PC-9 (cell line): ENCODE measurements around the gene PIKFYVE. TPM values are rescaled to one million over a fixed set of nuclear protein-coding genes. Genes with fewer than 3 reads are reported as not detected.

Experiments used
- BruUV-seq: library from RNA; stranded (reverse); fragments of 400-500 nt; replicated peaks from 2 replicates; lab custom pipeline; 2021; lab: Mats Ljungman, UMichigan
- CTCF ChIA-PET: fragments of 300-600 bp; sonication (Branson Sonifier 250); formaldehyde crosslinking; loops from one replicate; lab custom pipeline; 2022; ENCODE audit warnings: antibody characterized with exemption; lab: Charles Lee
- POLR2A ChIA-PET: fragments of 300-600 bp; sonication (Branson Sonifier 250); formaldehyde crosslinking; loops from one replicate; lab custom pipeline; 2022; ENCODE audit warnings: antibody characterized with exemption; ENCODE audit not compliant: unreplicated experiment; lab: Charles Lee
- DNase-seq, 2 experiments: peaks; one replicate each; pipeline versions ENCODE4 v3.0.0 to v3.0.0-alpha.2; 2015 to 2022; ENCODE audit warnings: mixed read lengths in 1 of 2
- H2AFZ ChIP-seq: fragments of 200-600 bp; sonication (generic); 2 replicates; pipeline ENCODE4 v1.8.1; 2017; ENCODE audit warnings: antibody characterized with exemption
- H3F3A ChIP-seq: fragments of 200-600 bp; sonication (generic); 2 replicates; pipeline ENCODE4 v1.8.1; 2017; ENCODE audit warnings: antibody characterized with exemption, mild to moderate bottlenecking, low read depth; ENCODE audit not compliant: insufficient read depth
- H3K27ac ChIP-seq: fragments of 200-600 bp; sonication (generic); 2 replicates; pipeline ENCODE4 v1.6.1; 2016; ENCODE audit warnings: mixed run types
- H3K27me3 ChIP-seq: fragments of 200-600 bp; sonication (generic); 2 replicates; pipeline ENCODE4 v1.6.1; 2016; ENCODE audit warnings: low read depth, mixed run types; ENCODE audit not compliant: insufficient read depth
- H3K36me3 ChIP-seq: fragments of 200-600 bp; sonication (generic); 2 replicates; pipeline ENCODE4 v1.6.1; 2016; ENCODE audit warnings: low read depth, mixed run types
- H3K4me1 ChIP-seq: fragments of 200-600 bp; sonication (generic); replicated peaks from 2 replicates; pipeline ENCODE4 v1.6.1; 2016; ENCODE audit warnings: mixed run types; ENCODE audit not compliant: insufficient read depth
- H3K4me2 ChIP-seq: fragments of 200-600 bp; sonication (generic); 2 replicates; pipeline ENCODE4 v1.6.1; 2017; ENCODE audit warnings: mixed run types
- H3K4me3 ChIP-seq: fragments of 200-600 bp; sonication (generic); 2 replicates; pipeline ENCODE4 v1.6.1; 2016; ENCODE audit warnings: mixed run types
- H3K79me2 ChIP-seq: fragments of 200-600 bp; sonication (generic); 2 replicates; pipeline ENCODE4 v1.6.1; 2017; ENCODE audit warnings: low read depth, mixed run types
- H3K9me2 ChIP-seq: fragments of 200-600 bp; sonication (generic); 2 replicates; pipeline ENCODE4 v1.8.1; 2017; ENCODE audit warnings: mild to moderate bottlenecking; ENCODE audit not compliant: insufficient read depth
- H3K9me3 ChIP-seq: fragments of 200-600 bp; sonication (generic); 2 replicates; pipeline ENCODE4 v1.8.1; 2016; ENCODE audit warnings: low read depth; ENCODE audit not compliant: insufficient read depth
- H4K20me1 ChIP-seq: fragments of 200-600 bp; sonication (generic); 2 replicates; pipeline ENCODE4 v1.8.1; 2017; ENCODE audit not compliant: insufficient read depth
- EZH2 ChIP-seq: fragments of 200-600 bp; sonication (generic); IDR thresholded peaks from 2 replicates; pipeline ENCODE4 v1.8.0; 2017; ENCODE audit warnings: antibody characterized with exemption, low read depth
- intact Hi-C: fragments of 100-400 bp; cut with micrococcal nuclease; formaldehyde crosslinking; loops from one replicate; pipeline ENCODE4 v1.10.0; 2022; ENCODE audit not compliant: unreplicated experiment
- total RNA-seq: library from RNA; stranded (reverse); gene quantifications from 2 replicates; pipeline ENCODE4 v1.2.3, GENCODE V29; 2021
- TF ChIP-seq, protein P1 (sequence below): fragments of 200-600 bp; sonication (generic); conservative IDR thresholded peaks from 2 replicates; pipeline ENCODE4 v1.6.1; 2017; ENCODE audit warnings: mixed run types, antibody characterized with exemption, mild to moderate bottlenecking, moderate library complexity

PIKFYVE gene
- total RNA-seq, 1 experiment from 2014 or later: 14.6 TPM

DNA sequence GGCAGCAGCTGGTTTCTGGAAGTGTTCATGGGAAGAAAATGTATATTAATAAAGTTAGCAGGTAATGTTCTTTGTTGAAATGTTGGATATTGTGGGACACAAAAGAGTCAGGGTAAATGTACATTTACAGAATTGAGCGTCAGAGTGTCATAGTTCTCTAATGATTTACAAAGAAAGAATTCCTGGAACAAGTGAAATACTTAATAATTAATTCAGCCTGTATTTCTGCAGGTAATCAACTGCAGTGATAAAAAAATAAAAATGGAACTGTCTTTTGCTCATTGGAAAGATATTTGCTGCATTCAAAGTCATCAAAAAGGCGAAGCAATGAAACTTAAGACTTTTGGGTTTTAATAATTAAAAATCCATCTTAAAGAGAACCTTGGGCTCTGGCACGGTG is 113.1 kb downstream of the PIKFYVE start:
- no peak overlapping the region for H3K4me3 ChIP-seq
- intact Hi-C loops: no loop called here
- no peaks in the 10 kb centered on the region for H3K9me3 ChIP-seq
- DNase-seq: no peak
- no peaks in the 10 kb centered on the region for H3K36me3 ChIP-seq
- H3K9me2 ChIP-seq: no peaks in the 10 kb centered on the region
- H3K79me2 ChIP-seq: no peaks in the 10 kb centered on the region
- no peak overlapping the region for H2AFZ ChIP-seq
- CTCF ChIA-PET: interaction anchor here (0.5 kb wide), 1 partner anchor 277 kb away, joined by 4 read pairs; no protein-coding TSS in a partner anchor
- no peaks in the 10 kb centered on the region for H4K20me1 ChIP-seq
- no TSS peak for BruUV-seq
- no peak for TF ChIP-seq EZH2
- TF ChIP-seq, protein P1, sequence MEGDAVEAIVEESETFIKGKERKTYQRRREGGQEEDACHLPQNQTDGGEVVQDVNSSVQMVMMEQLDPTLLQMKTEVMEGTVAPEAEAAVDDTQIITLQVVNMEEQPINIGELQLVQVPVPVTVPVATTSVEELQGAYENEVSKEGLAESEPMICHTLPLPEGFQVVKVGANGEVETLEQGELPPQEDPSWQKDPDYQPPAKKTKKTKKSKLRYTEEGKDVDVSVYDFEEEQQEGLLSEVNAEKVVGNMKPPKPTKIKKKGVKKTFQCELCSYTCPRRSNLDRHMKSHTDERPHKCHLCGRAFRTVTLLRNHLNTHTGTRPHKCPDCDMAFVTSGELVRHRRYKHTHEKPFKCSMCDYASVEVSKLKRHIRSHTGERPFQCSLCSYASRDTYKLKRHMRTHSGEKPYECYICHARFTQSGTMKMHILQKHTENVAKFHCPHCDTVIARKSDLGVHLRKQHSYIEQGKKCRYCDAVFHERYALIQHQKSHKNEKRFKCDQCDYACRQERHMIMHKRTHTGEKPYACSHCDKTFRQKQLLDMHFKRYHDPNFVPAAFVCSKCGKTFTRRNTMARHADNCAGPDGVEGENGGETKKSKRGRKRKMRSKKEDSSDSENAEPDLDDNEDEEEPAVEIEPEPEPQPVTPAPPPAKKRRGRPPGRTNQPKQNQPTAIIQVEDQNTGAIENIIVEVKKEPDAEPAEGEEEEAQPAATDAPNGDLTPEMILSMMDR: no peak
- H3K27ac ChIP-seq: no peak overlapping the region
- no peak overlapping the region for H3K4me2 ChIP-seq
- H3K4me1 ChIP-seq: no peaks in the 10 kb centered on the region
- POLR2A ChIA-PET: no interaction called here
- H3K27me3 ChIP-seq: no peaks in the 10 kb centered on the region
- no peaks in the 10 kb centered on the region for H3F3A ChIP-seq

DNA sequence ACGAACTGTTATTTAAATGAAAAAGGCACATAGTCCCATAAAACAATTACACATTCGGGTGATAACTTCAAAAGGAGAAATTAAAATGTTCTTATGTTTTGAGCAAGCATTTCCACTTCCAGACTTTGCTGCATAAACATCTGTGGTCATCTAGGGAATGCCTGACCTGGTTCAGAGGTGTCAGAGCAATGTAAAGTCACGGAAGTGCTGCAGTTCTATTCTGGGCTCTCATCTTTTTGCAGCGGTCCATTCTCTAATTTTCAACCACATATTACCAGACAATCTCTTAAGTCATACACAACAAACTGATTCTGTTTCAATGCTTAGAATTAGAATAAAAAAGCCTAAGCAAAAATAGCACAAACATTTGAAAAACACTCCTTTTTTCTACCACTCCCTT is 118.6 kb downstream of the PIKFYVE start:
- Histone ChIP-seq H3K27me3 (no peaks in the 10 kb centered on the region), H3K4me2 (no peak overlapping the region), H3K9me3 (no peaks in the 10 kb centered on the region), H3K79me2 (no peaks in the 10 kb centered on the region), H3F3A (no peaks in the 10 kb centered on the region), H4K20me1 (no peaks in the 10 kb centered on the region), H3K4me1 (no peaks in the 10 kb centered on the region), H3K4me3 (no peak overlapping the region), H3K27ac (no peak overlapping the region), H2AFZ (no peak overlapping the region), H3K36me3 (no peaks in the 10 kb centered on the region), H3K9me2 (no peaks in the 10 kb centered on the region)
- POLR2A ChIA-PET: no interaction called here
- DNase-seq: no peak
- intact Hi-C loops: no loop called here
- no peak for TF ChIP-seq EZH2
- TF ChIP-seq, protein P1: no peak
- CTCF ChIA-PET: no interaction called here
- no TSS peak for BruUV-seq

DNA sequence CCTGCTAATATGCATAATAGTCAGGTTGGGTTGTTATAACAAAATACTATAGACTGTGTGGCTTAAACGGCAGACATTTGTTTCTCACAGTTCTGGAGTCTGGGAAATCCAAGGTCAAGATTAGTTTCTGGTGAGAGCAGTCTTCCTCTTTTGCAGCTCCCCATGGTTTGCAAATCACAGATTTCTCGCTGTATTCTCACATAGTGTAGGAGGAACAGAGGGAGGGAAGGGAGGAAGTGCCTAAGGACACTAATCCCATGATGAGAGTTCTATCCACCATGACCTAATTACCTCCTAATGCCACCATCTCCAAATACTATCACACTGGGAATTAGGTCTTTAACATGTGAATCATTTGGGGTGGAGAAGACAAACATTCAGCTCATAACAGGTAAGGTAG is 120.5 kb downstream of the PIKFYVE start:
- no peak for DNase-seq
- no peaks in the 10 kb centered on the region for H3K27me3 ChIP-seq
- no peaks in the 10 kb centered on the region for H3K79me2 ChIP-seq
- H3K4me2 ChIP-seq: no peak overlapping the region
- no peaks in the 10 kb centered on the region for H3K9me3 ChIP-seq
- no peaks in the 10 kb centered on the region for H4K20me1 ChIP-seq
- no peak overlapping the region for H2AFZ ChIP-seq
- ChIA-PET POLR2A (no interaction called here), CTCF (no interaction called here)
- intact Hi-C loops: no loop called here
- H3F3A ChIP-seq: no peaks in the 10 kb centered on the region
- H3K27ac ChIP-seq: no peak overlapping the region
- no TSS peak for BruUV-seq
- H3K4me3 ChIP-seq: no peak overlapping the region
- no peaks in the 10 kb centered on the region for H3K4me1 ChIP-seq
- H3K36me3 ChIP-seq: no peaks in the 10 kb centered on the region
- TF ChIP-seq, protein P1: no peak
- TF ChIP-seq EZH2: no peak
- no peaks in the 10 kb centered on the region for H3K9me2 ChIP-seq
